K562 (cell line): ENCODE measurements around the gene DIPK1A. TPM values are rescaled to one million over a fixed set of nuclear protein-coding genes. Genes with fewer than 3 reads are reported as not detected.

Source experiments
- ARID1B ChIP-seq: fragments of 450-650 bp; IDR thresholded peaks from 2 replicates; pipeline ENCODE4 v1.6.1; 2016; ENCODE audit warnings: antibody characterized with exemption, mild to moderate bottlenecking, inconsistent platforms
- ATF7 ChIP-seq: fragments of 450-650 bp; IDR thresholded peaks from 2 replicates; pipeline ENCODE4 v1.7.1; 2014; ENCODE audit warnings: mild to moderate bottlenecking, moderate library complexity
- CBFA2T3 ChIP-seq: fragments of 450-650 bp; IDR thresholded peaks from 2 replicates; pipeline ENCODE4 v1.6.1; 2017
- CBX3 ChIP-seq, 2 experiments: IDR thresholded peaks; 1 replicate in 1 of 2; 2 replicates in 1 of 2; pipeline ENCODE4 v1.6.1; 2012; ENCODE audit warnings: inconsistent platforms in 2 of 2, low read length in 2 of 2, borderline replicate concordance in 1 of 2, control low read depth in 1 of 2
- CREB3 ChIP-seq: fragments of 450-650 bp; conservative IDR thresholded peaks from 2 replicates; pipeline ENCODE4 v1.6.1; 2016; ENCODE audit warnings: missing genetic modification characterization, low read depth, mild to moderate bottlenecking, missing compliant biosample characterization, moderate library complexity
- CREM ChIP-seq: IDR thresholded peaks from 2 replicates; pipeline ENCODE4 v1.6.1; 2014; ENCODE audit warnings: antibody characterized with exemption, low read depth
- ELF1 ChIP-seq: fragments of 200-800 bp; sonication (Bioruptor generic); IDR thresholded peaks from 2 replicates; pipeline ENCODE4 v1.6.1; 2016; ENCODE audit warnings: missing genetic modification characterization, missing compliant biosample characterization
- EP300 ChIP-seq: IDR thresholded peaks from 2 replicates; pipeline ENCODE4 v1.6.1; 2012; ENCODE audit warnings: low read length, improper control_type of control experiment
- ETS1 ChIP-seq: conservative IDR thresholded peaks from 2 replicates; pipeline ENCODE4 v1.6.1; 2011; ENCODE audit warnings: low read depth, mild to moderate bottlenecking, low read length; ENCODE audit not compliant: control insufficient read depth
- ETV1 ChIP-seq: fragments of 450-650 bp; conservative IDR thresholded peaks from 2 replicates; pipeline ENCODE4 v1.6.1; 2016; ENCODE audit warnings: missing genetic modification characterization, control low read depth, low read depth, missing compliant biosample characterization
- FOXK2 ChIP-seq, 2 experiments: fragments of 450-650 bp; IDR thresholded peaks in 1 of 2; conservative IDR thresholded peaks in 1 of 2; 2 replicates each; pipeline ENCODE4 v1.6.1; 2016; ENCODE audit warnings: low read depth in 2 of 2, mild to moderate bottlenecking in 1 of 2
- FOXM1 ChIP-seq, 2 experiments: fragments of 450-650 bp in 1 of 2; sonication (generic) in 1 of 2; formaldehyde crosslinking in 1 of 2; IDR thresholded peaks; 2 replicates each; pipeline versions ENCODE4 v1.6.1 to v1.9.0; 2017 to 2022; ENCODE audit warnings: low read depth in 2 of 2, mild to moderate bottlenecking in 2 of 2, missing genetic modification reagents in 1 of 2, moderate library complexity in 1 of 2
- GABPB1 ChIP-seq: sonication (generic); formaldehyde crosslinking; IDR thresholded peaks from 2 replicates; pipeline ENCODE4 v1.8.0; 2022; ENCODE audit warnings: mild to moderate bottlenecking, missing genetic modification reagents
- GATA2 ChIP-seq: sonication (generic); formaldehyde crosslinking; IDR thresholded peaks from 2 replicates; pipeline ENCODE4 v1.4.0; 2020; ENCODE audit warnings: mild to moderate bottlenecking, missing genetic modification reagents
- HDAC1 ChIP-seq, 2 experiments: fragments of 450-650 bp; IDR thresholded peaks; 2 replicates each; pipeline ENCODE4 v1.6.1; 2016 to 2017; ENCODE audit warnings: inconsistent platforms in 1 of 2, mild to moderate bottlenecking in 1 of 2, moderate library complexity in 1 of 2
- HDAC2 ChIP-seq: fragments of 450-650 bp; IDR thresholded peaks from 2 replicates; pipeline ENCODE4 v1.6.1; 2016; ENCODE audit warnings: mild to moderate bottlenecking
- JUN ChIP-seq, 2 experiments: sonication (generic) in 1 of 2; formaldehyde crosslinking in 1 of 2; IDR thresholded peaks; 2 replicates each; pipeline versions ENCODE4 v1.6.1 to v1.8.0; 2012 to 2022; ENCODE audit warnings: borderline replicate concordance in 2 of 2, mild to moderate bottlenecking in 2 of 2, improper control_type of control experiment in 1 of 2, low read depth in 1 of 2, low read length in 1 of 2, missing genetic modification reagents in 1 of 2
- KLF16 ChIP-seq: IDR thresholded peaks from 2 replicates; pipeline ENCODE4 v1.6.1; 2016; ENCODE audit warnings: antibody characterized with exemption
- MEIS2 ChIP-seq: fragments of 450-650 bp; IDR thresholded peaks from 2 replicates; pipeline ENCODE4 v1.6.1; 2014; ENCODE audit warnings: mild to moderate bottlenecking; ENCODE audit not compliant: partially characterized antibody
- NFYB ChIP-seq: IDR thresholded peaks from 2 replicates; pipeline ENCODE4 v1.6.1; 2011; ENCODE audit warnings: mild to moderate bottlenecking, moderate library complexity; ENCODE audit not compliant: insufficient read length; ENCODE audit errors: extremely low read depth
- NRF1 ChIP-seq, 2 experiments: fragments of 450-650 bp; IDR thresholded peaks in 1 of 2; conservative IDR thresholded peaks in 1 of 2; 2 replicates each; pipeline ENCODE4 v1.6.1; 2014; ENCODE audit warnings: mild to moderate bottlenecking in 2 of 2
- PML ChIP-seq: IDR thresholded peaks from 2 replicates; pipeline ENCODE4 v1.6.1; 2012; ENCODE audit warnings: low read length, inconsistent platforms
- RBM15 ChIP-seq: fragments of 200-400 bp; formaldehyde crosslinking; IDR thresholded peaks from 2 replicates; pipeline ENCODE4 v1.6.1; 2018; ENCODE audit warnings: mild to moderate bottlenecking, low read length, moderate library complexity; ENCODE audit not compliant: insufficient read depth
- RNF2 ChIP-seq: sonication (generic); IDR thresholded peaks from 2 replicates; pipeline ENCODE4 v1.6.1; 2016
- SMARCC2 ChIP-seq: fragments of 450-650 bp; IDR thresholded peaks from 2 replicates; pipeline ENCODE4 v1.6.1; 2017; ENCODE audit warnings: antibody characterized with exemption, moderate library complexity, mild to moderate bottlenecking, low read depth
- SMARCE1 ChIP-seq: fragments of 450-650 bp; IDR thresholded peaks from 2 replicates; pipeline ENCODE4 v1.7.1; 2016; ENCODE audit warnings: mild to moderate bottlenecking
- STAT5A ChIP-seq: IDR thresholded peaks from 2 replicates; pipeline ENCODE4 v1.6.1; 2012; ENCODE audit warnings: low read length, inconsistent platforms, borderline replicate concordance
- TEAD4 ChIP-seq, 2 experiments: sonication (generic) in 1 of 2; formaldehyde crosslinking in 1 of 2; IDR thresholded peaks; 2 replicates each; pipeline versions ENCODE4 v1.6.1 to v1.8.0; 2012 to 2022; ENCODE audit warnings: borderline replicate concordance in 1 of 2, inconsistent platforms in 1 of 2, low read length in 1 of 2, mild to moderate bottlenecking in 1 of 2, missing genetic modification reagents in 1 of 2
- ZNF766 ChIP-seq: fragments of 200-800 bp; sonication (Bioruptor generic); conservative IDR thresholded peaks from 2 replicates; pipeline ENCODE4 v1.6.1; 2016; ENCODE audit warnings: missing genetic modification characterization, missing compliant biosample characterization
- polyA plus RNA-seq, 8 experiments: library from polyadenylated mRNA; depleted of rRNA in 4 of 8; stranded (reverse) in 5 of 8; unstranded in 3 of 8; fragments of >200 nt; fragmentation: Nextera tagmentation in 2 of 8; fragmentation: Illumina TruSeq in 1 of 8; extraction: Ambion mirVana in 2 of 8; extraction: Trizol in 1 of 8; gene quantifications; 2 replicates each; pipeline versions ENCODE4 v1.2.1 to v1.2.3, GENCODE V29; 2011 to 2014; ENCODE audit warnings: inconsistent platforms in 1 of 8, missing spikeins in 1 of 8
- total RNA-seq, 7 experiments: library from RNA; depleted of rRNA in 6 of 7; stranded (reverse); fragments of >200 nt in 6 of 7; fragmentation: Illumina TruSeq in 2 of 7; extraction: Trizol in 2 of 7; gene quantifications; 2 replicates each; pipeline versions ENCODE4 v1.2.1 to v1.2.3, GENCODE V29; 2011 to 2021; ENCODE audit warnings: low replicate concordance in 1 of 7

The DIPK1A gene
- total and polyA plus RNA-seq, 9 of the 15 experiments (the other 6 are each of a cell fraction or from before 2014, with no cell fraction given): 0.54 to 2.5 (median 1.3) TPM

- TF ChIP-seq TEAD4 (IDR thresholded peaks at IDR 0.05; ENCODE audit: low read length): peak; percentile 98
- no peak for TF ChIP-seq TEAD4 (CRISPR knock-in tag; IDR thresholded peaks at IDR 0.05; ENCODE audit: borderline replicate concordance)
- TF ChIP-seq EP300: peak; percentile 92
- peak; percentile 43; the same call in 1 of the 2 replicates for TF ChIP-seq CREM
- peak; percentile 70; the same call in 1 of the 2 replicates for TF ChIP-seq GABPB1 (CRISPR knock-in tag)
- peak; percentile 60; the same call in 1 of the 2 replicates for TF ChIP-seq RNF2
- TF ChIP-seq ETS1: peak; percentile 54; the same call in 1 of the 2 replicates
- TF ChIP-seq ETV1 (tag): peak; percentile 87
- TF ChIP-seq NFYB: peak; percentile 22
- TF ChIP-seq CREB3 (tag): no peak
- peak in 1 of 2 experiments; percentile 48; a peak in 2 of 3 replicates for TF ChIP-seq CBX3 (IDR thresholded peaks at IDR 0.05; ENCODE audit: borderline replicate concordance in 1 of 2, low read length in 2 of 2)
- peak; percentile 41 to 50; a peak in 3 of 4 replicates for TF ChIP-seq NRF1 (conservative IDR thresholded peaks at IDR 0.05 in 1 of 2, IDR thresholded peaks at IDR 0.05 in 1 of 2)
- peak; percentile 97 for TF ChIP-seq ZNF766
- peak; percentile 79 for TF ChIP-seq ELF1 (tag)
- peak; percentile 98 for TF ChIP-seq HDAC2
- TF ChIP-seq JUN (IDR thresholded peaks at IDR 0.05; ENCODE audit: borderline replicate concordance, low read depth, low read length): peak; percentile 93
- no peak for TF ChIP-seq JUN (CRISPR knock-in tag; IDR thresholded peaks at IDR 0.05; ENCODE audit: borderline replicate concordance)
- TF ChIP-seq SMARCE1: peak; percentile 92
- peak; percentile 79 for TF ChIP-seq PML
- TF ChIP-seq CBFA2T3: peak; percentile 96
- peak; percentile 80 for TF ChIP-seq SMARCC2
- peak; percentile 59 for TF ChIP-seq MEIS2
- TF ChIP-seq STAT5A: peak; percentile 83
- peak; percentile 96 for TF ChIP-seq ARID1B
- TF ChIP-seq FOXK2 (conservative IDR thresholded peaks at IDR 0.05 in 1 of 2, IDR thresholded peaks at IDR 0.05 in 1 of 2; ENCODE audit: low read depth in 2 of 2): peak in 1 of 2 experiments; percentile 65; a peak in 2 of 4 replicates
- TF ChIP-seq RBM15: no peak
- peak; percentile 82 for TF ChIP-seq GATA2 (CRISPR knock-in tag)
- peak; percentile 97 for TF ChIP-seq ATF7
- peak in 1 of 2 experiments; percentile 92; a peak in 3 of 4 replicates for TF ChIP-seq HDAC1 (IDR thresholded peaks at IDR 0.05)
- TF ChIP-seq KLF16: peak; percentile 83
- TF ChIP-seq FOXM1 (IDR thresholded peaks at IDR 0.05; ENCODE audit: low read depth): peak; percentile 93
- TF ChIP-seq FOXM1 (CRISPR knock-in tag; IDR thresholded peaks at IDR 0.05; ENCODE audit: low read depth): no peak
These were observed 156.5 kb downstream of the DIPK1A start (continued) for GRCh38 chr1:92804721-92805201.
